ENCODE data around the gene ANKRD13D. TPM values are rescaled to one million over a fixed set of nuclear protein-coding genes. Genes with fewer than 3 reads are reported as not detected.
A peak's percentile ranks its signal among the peaks of the same experiment; 100 is the strongest.
"Not testable (repeated sequence)": the region's sequence is repeated elsewhere in the genome, so short reads cannot be mapped to it uniquely, and the experiment has no call there.

ANKRD13D gene
- total and polyA plus RNA-seq, 2 donors from 2014 or later = 21.9 to 68.3 TPM

DNA sequence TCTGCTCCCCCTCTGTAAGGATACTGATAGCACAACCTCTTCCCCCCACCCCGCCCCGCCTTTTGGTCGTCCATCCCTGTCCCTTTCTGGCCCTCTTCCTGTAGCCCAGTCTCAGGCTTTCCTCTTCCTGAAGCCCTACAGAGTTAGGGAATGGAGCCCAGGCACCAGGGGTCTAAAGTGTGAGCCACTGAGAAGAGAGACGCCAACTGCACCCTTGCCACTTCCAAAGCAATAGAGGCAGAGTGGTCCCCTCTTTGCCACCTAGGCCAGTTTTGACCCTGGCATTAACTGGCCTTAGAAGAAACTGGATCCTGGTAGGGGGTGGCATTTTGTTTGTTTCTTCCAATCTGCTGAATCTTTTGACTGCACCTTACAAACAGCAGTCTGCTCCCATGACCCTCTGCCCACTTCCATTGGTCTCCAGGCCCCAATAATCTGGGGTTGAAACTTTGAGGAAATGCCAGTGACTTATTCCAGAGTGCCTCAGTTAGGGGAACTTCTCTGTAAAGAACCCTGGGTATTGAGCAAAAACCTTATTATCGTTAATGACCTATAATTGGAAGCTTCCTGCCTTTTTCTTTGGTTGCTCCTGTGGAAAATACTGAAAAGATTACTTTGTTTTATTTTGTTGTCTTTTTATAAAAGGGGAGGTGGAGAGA is 32.5 kb upstream of the ANKRD13D start:
- Histone ChIP-seq H3K27me3 (ENCODE audit: control insufficient read depth, insufficient read depth, low read length) (no peaks in the 10 kb centered on the region), H3K9ac (ENCODE audit: low read length in 3 of 3) (no peak overlapping the region), H3K27ac (ENCODE audit: low read depth in 2 of 2, low read length in 2 of 2) (no peak overlapping the region), H3K4me1 (ENCODE audit: control insufficient read depth in 2 of 3, insufficient read depth in 2 of 3, low read depth in 1 of 3, low read length in 3 of 3) (peaks cover 0 to 9% (median 3%) of the 10 kb centered on the region in 3 donors), H3K4me3 (ENCODE audit: low read length in 3 of 3) (no peak overlapping the region), H3K9me3 (ENCODE audit: control insufficient read depth in 2 of 3, insufficient read depth in 1 of 3, low read length in 3 of 3) (no peaks in the 10 kb centered on the region), H3K36me3 (ENCODE audit: control insufficient read depth in 2 of 3, insufficient read depth in 3 of 3, low read length in 3 of 3) (peaks cover 19 to 48% (median 33%) of the 10 kb centered on the region in 3 donors)
- TF ChIP-seq, protein P1, sequence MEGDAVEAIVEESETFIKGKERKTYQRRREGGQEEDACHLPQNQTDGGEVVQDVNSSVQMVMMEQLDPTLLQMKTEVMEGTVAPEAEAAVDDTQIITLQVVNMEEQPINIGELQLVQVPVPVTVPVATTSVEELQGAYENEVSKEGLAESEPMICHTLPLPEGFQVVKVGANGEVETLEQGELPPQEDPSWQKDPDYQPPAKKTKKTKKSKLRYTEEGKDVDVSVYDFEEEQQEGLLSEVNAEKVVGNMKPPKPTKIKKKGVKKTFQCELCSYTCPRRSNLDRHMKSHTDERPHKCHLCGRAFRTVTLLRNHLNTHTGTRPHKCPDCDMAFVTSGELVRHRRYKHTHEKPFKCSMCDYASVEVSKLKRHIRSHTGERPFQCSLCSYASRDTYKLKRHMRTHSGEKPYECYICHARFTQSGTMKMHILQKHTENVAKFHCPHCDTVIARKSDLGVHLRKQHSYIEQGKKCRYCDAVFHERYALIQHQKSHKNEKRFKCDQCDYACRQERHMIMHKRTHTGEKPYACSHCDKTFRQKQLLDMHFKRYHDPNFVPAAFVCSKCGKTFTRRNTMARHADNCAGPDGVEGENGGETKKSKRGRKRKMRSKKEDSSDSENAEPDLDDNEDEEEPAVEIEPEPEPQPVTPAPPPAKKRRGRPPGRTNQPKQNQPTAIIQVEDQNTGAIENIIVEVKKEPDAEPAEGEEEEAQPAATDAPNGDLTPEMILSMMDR (IDR thresholded peaks at IDR 0.05; ENCODE audit: borderline replicate concordance, extremely low read depth, insufficient read depth) = no peak
- intact Hi-C loops (cut with DNase I) = no loop called here
- FAIRE-seq = no peak
- DNase-seq = no peak

DNA sequence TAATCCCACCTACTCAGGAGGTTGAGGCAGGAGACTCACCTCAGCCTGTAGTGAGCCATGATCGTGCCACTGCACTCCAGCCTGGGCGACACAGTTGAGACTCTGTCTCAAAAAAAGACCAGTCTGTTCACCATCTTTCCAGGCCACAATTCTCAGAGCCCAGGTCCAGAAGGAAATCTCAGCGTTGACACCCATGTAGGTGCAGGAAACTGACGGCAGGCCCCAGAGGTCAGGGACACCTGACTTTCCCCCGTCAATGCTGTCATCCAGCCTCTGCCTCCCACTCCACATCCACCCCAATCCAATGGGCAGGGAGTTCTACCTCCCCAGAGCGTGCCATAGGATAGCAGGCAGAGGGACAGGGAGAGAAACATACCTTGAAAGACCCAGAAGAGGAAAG is 28.7 kb upstream of the ANKRD13D start:
- TF ChIP-seq, protein P1 (IDR thresholded peaks at IDR 0.05; ENCODE audit: borderline replicate concordance, extremely low read depth, insufficient read depth) = no peak
- H3K4me1 ChIP-seq (ENCODE audit: control insufficient read depth in 2 of 3, insufficient read depth in 2 of 3, low read depth in 1 of 3, low read length in 3 of 3) = peaks cover 0 to 9% (median 0%) of the 10 kb centered on the region in 3 donors
- no peak overlapping the region for H3K27ac ChIP-seq (ENCODE audit: low read depth in 2 of 2, low read length in 2 of 2)
- H3K9ac ChIP-seq (ENCODE audit: low read length in 3 of 3) = no peak overlapping the region
- peaks cover 3 to 14% (median 4%) of the 10 kb centered on the region in 3 donors for H3K36me3 ChIP-seq (ENCODE audit: control insufficient read depth in 2 of 3, insufficient read depth in 3 of 3, low read length in 3 of 3)
- FAIRE-seq (no peak), DNase-seq (peak in 1 of 5 donors; percentile 33)
- no peaks in the 10 kb centered on the region for H3K27me3 ChIP-seq (ENCODE audit: control insufficient read depth, insufficient read depth, low read length)
- H3K4me3 ChIP-seq (ENCODE audit: low read length in 3 of 3) = no peak overlapping the region
- intact Hi-C loops (cut with DNase I) = no loop called here
- H3K9me3 ChIP-seq (ENCODE audit: control insufficient read depth in 2 of 3, insufficient read depth in 1 of 3, low read length in 3 of 3) = no peaks in the 10 kb centered on the region

DNA sequence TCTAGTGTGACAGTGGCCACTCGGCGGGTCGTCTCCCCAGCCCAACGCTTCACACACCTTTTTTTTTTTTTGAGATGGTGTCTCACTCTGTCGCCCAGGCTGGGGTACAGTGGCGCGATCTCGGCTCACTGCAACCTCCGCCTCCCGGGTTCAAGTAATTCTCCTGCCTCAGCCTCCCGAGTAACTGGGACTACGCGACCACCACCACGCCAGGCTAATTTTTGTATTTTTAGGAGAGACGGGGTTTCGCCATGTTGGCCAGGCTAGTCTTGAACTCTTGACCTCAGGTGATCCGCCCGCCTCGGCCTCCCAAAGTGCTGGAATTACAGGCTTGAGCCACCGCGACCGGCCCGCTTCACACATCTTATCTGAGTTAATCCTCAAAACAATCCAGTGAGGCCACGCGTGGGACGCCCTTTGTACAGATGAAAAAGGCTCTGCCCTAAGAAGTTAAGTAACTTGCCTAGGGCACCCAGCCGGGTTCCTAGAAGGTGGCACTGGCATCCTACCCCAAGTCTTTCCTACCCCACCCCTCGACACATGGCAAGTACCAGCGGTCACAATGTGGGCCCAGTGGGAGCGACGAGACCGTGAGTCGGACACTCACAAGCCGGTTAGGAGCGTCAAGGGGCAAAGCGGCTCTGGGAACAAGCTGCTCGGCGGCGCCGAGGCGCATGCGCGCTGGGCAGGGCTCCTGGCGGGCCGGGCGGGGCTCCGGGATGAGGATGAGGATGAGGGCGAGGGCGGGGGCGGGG is 28.0 kb upstream of the ANKRD13D start:
- Histone ChIP-seq H3K4me1 (ENCODE audit: control insufficient read depth in 2 of 3, insufficient read depth in 2 of 3, low read depth in 1 of 3, low read length in 3 of 3) (peaks cover 0 to 15% (median 0%) of the 10 kb centered on the region in 3 donors), H3K4me3 (ENCODE audit: low read length in 3 of 3) (peak overlapping the region; percentile 36 to 55 (median 37)), H3K9ac (ENCODE audit: low read length in 3 of 3) (peak overlapping the region in 2 of 3 donors; percentile 20 to 67)
- H3K27me3 ChIP-seq (ENCODE audit: control insufficient read depth, insufficient read depth, low read length); intact Hi-C loops (cut with DNase I); FAIRE-seq; H3K9me3 ChIP-seq (ENCODE audit: control insufficient read depth in 2 of 3, insufficient read depth in 1 of 3, low read length in 3 of 3); H3K27ac ChIP-seq (ENCODE audit: low read depth in 2 of 2, low read length in 2 of 2); H3K36me3 ChIP-seq (ENCODE audit: control insufficient read depth in 2 of 3, insufficient read depth in 3 of 3, low read length in 3 of 3): not testable (repeated sequence)
- peak in 4 of 5 donors; percentile 61 to 85 (median 78) for DNase-seq

DNA sequence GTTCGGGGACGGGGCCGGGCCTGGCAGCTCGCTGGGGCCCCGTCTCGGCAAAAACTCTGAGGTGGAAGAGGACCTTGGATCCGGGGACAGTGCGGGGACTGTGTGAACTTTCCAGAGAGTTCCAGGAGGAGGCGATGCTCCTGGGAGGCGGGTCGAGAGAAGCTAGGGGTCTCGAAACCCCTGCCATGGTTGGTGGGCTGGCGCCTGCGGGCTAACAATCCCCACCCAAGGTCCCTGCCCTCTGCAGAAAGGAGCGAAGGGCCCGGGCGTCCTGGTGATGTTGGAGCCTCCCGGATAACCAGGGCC is 27.5 kb upstream of the ANKRD13D start:
- no peak for FAIRE-seq
- no peak overlapping the region for H3K27ac ChIP-seq (ENCODE audit: low read depth in 2 of 2, low read length in 2 of 2)
- H3K27me3 ChIP-seq (ENCODE audit: control insufficient read depth, insufficient read depth, low read length) = no peaks in the 10 kb centered on the region
- H3K4me3 ChIP-seq (ENCODE audit: low read length in 3 of 3) = no peak overlapping the region
- intact Hi-C loops (cut with DNase I) = no loop called here
- H3K4me1 ChIP-seq (ENCODE audit: control insufficient read depth in 2 of 3, insufficient read depth in 2 of 3, low read depth in 1 of 3, low read length in 3 of 3) = peaks cover 0 to 15% (median 0%) of the 10 kb centered on the region in 3 donors
- peaks cover 0 to 3% (median 0%) of the 10 kb centered on the region in 3 donors for H3K36me3 ChIP-seq (ENCODE audit: control insufficient read depth in 2 of 3, insufficient read depth in 3 of 3, low read length in 3 of 3)
- H3K9ac ChIP-seq (ENCODE audit: low read length in 3 of 3) = no peak overlapping the region
- H3K9me3 ChIP-seq (ENCODE audit: control insufficient read depth in 2 of 3, insufficient read depth in 1 of 3, low read length in 3 of 3) = no peaks in the 10 kb centered on the region
- TF ChIP-seq, protein P1 (IDR thresholded peaks at IDR 0.05; ENCODE audit: borderline replicate concordance, extremely low read depth, insufficient read depth) = no peak
- no peak for DNase-seq

All from kidney (tissue), 14 donors.